ENCODE data around the gene HNRNPL.
"Not testable (repeated sequence)": the region's sequence is repeated elsewhere in the genome, so short reads cannot be mapped to it uniquely, and the experiment has no call there.

HNRNPL gene

DNA sequence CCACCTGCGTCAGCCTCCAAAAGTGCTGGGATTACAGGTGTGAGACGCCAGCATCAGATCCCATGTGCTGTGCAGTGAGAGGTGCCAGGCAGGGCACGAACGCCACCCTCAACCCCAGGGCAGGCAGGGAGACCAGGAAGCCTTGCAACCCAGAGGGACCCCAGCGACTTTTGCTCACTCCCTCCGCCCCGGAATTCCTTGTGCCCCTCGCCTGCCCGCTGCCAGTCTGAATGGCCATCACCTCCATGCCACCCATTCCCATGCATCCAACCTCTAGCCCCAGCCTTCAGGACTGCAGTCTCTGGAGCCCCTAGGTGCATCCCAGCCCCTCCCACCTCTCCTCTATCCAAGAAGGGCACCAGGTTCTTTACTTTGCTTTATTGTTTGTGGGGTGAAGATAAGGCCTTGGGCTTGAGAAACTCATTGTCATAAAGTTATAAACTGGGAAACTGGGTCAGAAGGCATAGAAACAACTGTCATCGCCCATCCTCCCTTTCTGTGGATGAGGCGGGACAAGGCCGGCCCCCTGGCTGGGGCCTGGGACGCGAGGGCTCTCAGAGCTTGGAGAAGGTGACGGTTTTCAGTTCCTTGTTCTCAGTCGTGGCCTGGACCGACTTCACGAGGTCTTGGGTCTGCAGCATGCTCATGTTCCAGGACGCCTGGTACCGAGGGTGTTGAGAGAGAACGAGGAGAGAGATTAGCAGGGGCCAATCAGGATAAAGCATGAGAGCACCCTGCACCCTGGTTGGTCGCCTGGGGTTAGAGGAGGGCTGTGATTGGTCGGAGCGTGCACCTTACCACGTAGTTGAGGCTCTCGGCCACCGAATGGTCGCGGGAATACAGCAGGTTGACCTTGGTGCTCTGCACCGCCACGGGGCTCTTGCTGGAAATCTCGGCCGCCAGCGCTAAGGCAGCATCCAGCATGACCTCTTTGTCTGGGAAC is 34.5 kb downstream of the HNRNPL start:
- TF ChIP-seq, protein P1, sequence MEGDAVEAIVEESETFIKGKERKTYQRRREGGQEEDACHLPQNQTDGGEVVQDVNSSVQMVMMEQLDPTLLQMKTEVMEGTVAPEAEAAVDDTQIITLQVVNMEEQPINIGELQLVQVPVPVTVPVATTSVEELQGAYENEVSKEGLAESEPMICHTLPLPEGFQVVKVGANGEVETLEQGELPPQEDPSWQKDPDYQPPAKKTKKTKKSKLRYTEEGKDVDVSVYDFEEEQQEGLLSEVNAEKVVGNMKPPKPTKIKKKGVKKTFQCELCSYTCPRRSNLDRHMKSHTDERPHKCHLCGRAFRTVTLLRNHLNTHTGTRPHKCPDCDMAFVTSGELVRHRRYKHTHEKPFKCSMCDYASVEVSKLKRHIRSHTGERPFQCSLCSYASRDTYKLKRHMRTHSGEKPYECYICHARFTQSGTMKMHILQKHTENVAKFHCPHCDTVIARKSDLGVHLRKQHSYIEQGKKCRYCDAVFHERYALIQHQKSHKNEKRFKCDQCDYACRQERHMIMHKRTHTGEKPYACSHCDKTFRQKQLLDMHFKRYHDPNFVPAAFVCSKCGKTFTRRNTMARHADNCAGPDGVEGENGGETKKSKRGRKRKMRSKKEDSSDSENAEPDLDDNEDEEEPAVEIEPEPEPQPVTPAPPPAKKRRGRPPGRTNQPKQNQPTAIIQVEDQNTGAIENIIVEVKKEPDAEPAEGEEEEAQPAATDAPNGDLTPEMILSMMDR (IDR thresholded peaks at IDR 0.05; ENCODE audit: extremely low read depth, missing control alignments), result no peak
- no peak for DNase-seq (ENCODE audit: low spot score)

DNA sequence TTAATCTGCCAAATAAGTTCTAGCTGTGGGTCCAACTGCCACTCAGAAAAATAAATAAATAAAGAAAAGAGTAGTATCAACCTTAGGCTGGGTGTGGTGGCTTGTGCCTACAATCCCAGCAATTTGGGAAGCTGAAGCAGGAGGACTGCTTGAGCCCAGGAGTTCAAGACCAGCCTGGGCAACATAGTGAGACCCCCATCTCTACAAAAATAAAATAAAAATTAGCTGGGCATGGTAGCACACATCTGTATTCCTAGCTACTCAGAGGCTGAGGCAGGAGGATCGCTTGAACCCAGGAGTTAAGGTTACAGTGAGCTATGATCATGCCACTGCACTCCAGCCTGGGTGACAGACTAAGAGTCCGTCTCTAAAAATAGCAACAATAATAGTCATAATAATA is 35.9 kb downstream of the HNRNPL start:
- DNase-seq (ENCODE audit: low spot score), result not testable (repeated sequence)

DNA sequence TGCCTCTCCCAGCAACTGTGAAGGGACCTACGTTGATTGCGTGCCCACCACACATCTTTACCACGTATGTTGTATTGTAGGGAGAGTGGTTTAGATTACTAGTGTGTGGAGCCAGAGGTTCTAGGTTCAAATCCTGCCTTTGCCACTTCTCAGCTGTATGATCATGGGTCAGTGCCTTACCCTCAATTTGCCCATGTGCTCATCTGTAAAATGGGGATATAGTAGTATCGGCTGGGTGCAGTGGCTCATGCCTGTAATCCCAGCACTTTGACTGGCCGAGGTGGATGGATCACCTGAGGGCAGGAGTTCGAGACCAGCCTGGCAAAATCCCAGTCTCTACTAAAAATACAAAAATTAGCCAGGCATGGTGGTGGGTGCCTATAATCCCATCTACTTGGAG is 36.5 kb downstream of the HNRNPL start:
- TF ChIP-seq, protein P1 (IDR thresholded peaks at IDR 0.05; ENCODE audit: extremely low read depth, missing control alignments), result no peak
- no peak for DNase-seq (ENCODE audit: low spot score)

DNA sequence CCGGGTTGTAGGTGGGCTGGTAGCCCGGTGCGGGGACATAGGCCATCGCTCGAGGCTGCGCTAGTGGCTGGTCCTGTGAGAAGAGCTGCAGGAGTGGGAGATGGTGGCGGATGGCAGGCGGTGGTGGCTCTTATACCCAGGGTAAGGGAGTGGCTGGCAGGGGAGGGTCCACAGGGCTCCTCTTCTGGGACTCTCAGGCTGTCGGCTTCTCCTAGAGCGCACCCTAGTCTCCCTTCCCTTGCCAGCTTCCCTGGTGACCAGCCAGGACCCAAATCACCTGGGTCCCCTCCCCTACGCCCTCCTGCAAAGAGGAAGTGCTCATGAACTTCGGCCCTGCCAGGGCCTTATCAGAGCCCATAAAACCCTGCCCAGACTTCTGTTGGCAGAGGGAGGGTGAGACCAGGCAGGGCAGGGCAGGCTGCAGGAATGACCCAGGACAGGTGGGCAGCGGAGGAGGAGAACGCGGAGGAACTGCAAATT is 36.9 kb downstream of the HNRNPL start, which contains the start of gene LGALS4:
Gene LGALS4, minus strand, starts transcription at position 105 of the 480 bp plus-strand sequence. Its CDS starts 59 bp downstream, at position 46.
- TF ChIP-seq, protein P1 (IDR thresholded peaks at IDR 0.05; ENCODE audit: extremely low read depth, missing control alignments), result no peak
- no peak for DNase-seq (ENCODE audit: low spot score)

DNA sequence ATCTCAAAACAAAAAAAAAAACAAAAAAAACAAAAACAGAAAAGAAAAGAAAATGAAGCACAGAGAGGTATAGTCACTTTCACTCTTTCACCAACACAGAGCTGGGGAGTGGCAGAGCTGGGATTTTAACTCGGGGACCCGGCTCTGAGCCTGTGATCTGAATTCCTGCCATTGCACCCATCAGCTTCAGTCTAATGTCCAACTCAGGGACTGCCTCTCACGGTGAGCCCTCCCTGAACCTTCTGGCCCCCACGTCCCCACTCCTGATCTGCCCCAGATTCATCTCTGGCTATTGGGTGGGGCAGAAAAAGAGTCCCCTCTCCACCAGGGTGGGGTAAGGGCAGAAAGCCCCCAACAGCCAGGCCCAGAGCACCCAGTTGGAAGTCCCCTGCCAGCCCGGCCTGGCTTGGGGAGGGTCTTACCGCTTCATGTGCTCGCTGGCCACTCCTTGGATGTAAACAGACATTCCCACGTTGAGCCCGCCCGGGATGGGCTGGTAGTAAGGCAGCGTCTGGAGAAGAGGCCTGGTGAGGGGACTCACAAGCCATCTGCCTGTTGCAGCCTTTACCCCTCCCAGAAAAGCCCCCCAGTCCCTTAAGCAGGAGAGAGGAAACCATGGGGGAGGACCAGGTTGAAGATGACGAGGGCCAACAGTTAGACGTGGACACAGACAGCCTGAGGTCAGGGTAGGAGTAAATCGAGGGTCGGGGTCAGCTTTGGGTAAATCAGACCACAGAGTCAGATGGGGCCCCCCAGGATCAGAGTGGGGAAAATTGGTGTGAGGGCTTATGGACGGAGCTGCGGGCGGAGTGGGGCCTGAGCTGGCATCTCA is 37.6 kb downstream of the HNRNPL start:
- TF ChIP-seq, protein P1 (IDR thresholded peaks at IDR 0.05; ENCODE audit: extremely low read depth, missing control alignments), result no peak
- no peak for DNase-seq (ENCODE audit: low spot score)

DNA sequence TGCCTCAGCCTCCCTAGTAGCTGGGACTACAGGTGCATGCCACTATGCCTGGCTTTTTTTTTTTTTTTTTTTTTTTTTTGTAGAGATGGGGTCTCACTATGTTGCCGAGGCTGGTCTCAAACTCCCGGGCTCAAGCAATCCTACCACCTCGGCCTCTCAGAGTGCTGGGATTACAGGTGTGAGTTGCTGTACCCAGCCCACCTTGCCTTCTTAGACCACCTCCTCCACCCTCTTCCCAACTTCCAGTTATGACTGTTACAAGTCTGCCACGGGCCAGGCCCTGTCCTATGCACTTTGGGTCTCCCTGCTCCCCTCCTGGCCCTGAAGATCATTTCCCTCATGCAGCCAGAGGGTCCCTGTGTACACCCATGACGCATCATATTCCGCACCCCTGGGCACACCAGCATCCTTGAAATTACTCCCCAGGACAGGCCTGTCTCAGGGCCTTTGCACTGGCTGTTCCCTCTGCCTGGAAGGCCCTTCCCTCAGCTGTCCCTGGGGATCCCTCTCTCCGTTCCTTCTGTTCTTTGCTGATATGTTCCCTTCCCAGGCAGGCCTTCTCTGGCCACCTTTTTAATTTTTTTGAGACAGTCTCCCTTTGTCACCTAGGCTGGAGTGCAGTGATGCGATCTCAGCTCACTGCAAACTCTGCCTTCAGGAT is 40.1 kb downstream of the HNRNPL start:
- no peak for DNase-seq (ENCODE audit: low spot score)
- TF ChIP-seq, protein P1 (IDR thresholded peaks at IDR 0.05; ENCODE audit: extremely low read depth, missing control alignments), result no peak

DNA sequence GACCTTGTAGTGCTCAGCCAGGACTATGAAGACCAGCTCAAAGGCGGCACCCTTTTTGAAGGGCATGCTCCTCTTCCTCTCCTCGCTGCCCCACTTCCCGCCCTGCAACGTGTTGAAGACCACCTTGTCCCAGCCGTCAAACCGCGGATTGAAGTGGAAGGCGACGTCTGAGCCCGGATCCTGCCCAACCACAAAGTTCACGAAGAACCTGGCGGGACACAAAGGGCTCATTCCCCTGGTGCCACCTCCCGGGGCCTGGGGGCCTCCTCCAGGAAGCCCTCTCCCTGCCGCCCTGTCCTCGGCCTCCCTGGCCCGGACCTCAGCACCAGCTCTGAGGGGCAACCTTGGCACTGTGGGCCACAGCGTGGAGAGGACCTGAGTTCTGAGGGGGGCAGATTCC is 41.0 kb downstream of the HNRNPL start:
- TF ChIP-seq, protein P1 (IDR thresholded peaks at IDR 0.05; ENCODE audit: extremely low read depth, missing control alignments), result no peak
- no peak for DNase-seq (ENCODE audit: low spot score)

DNA sequence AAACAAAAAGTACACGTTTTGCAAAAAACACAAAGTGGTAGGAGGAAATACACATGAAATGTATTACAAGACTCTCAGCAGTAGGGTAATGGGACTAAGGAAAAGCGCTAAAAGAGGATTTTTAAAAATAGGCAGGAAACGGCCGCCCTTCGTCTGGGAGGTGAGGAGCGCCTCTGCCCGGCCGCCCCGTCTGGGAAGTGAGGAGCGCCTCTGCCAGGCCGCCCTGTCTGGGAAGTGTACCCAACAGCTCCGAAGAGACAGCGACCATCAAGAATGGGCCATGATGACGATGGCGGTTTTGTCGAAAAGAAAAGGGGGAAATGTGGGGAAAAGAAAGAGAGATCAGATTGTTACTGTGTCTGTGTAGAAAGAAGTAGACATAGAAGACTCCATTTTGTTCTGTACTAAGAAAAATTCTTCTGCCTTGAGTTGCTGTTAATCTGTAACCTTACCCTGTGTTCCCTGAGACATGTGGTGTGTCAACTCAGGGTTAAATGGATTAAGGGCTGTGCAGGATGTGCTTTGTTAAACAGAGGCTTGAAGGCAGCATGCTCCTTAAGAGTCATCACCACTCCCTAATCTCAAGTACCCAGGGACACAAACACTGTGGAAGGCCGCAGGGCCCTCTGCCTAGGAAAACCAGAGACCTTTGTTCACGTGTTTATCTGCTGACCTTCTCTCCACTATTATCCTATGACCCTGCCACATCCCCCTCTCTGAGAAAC is 42.2 kb downstream of the HNRNPL start:
- DNase-seq (ENCODE audit: low spot score), result not testable (repeated sequence)
